Measurements from ENCODE around the gene MAP3K20.
"Not testable (repeated sequence)": the region's sequence is repeated elsewhere in the genome, so short reads cannot be mapped to it uniquely, and the experiment has no call there.

Gene MAP3K20

GRCh38 chr2:173037245-173038120, 38.2 kb upstream of the MAP3K20 start:
- H3K9ac ChIP-seq (ENCODE audit: low read depth, low read length) = no peak overlapping the region
- no peak for ATAC-seq (ENCODE audit: insufficient read depth, low read depth)
- H3K4me3 ChIP-seq (ENCODE audit: low read depth in 1 of 2, low read length in 2 of 2) = no peak overlapping the region
- no peak for DNase-seq
- no peaks in the 10 kb centered on the region for H3K27me3 ChIP-seq (ENCODE audit: insufficient read depth, low read length, poor library complexity)
- H3K27ac ChIP-seq (ENCODE audit: low read length) = no peak overlapping the region
- no peak overlapping the region for H2AFZ ChIP-seq (ENCODE audit: low read depth, low read length)
- no peaks in the 10 kb centered on the region for H3K79me2 ChIP-seq (ENCODE audit: insufficient read depth, low read length)
- no peaks in the 10 kb centered on the region for H3K36me3 ChIP-seq (ENCODE audit: insufficient read depth, low read length)
- H3K4me2 ChIP-seq (ENCODE audit: insufficient read depth, low read length) = no peak overlapping the region
- no peaks in the 10 kb centered on the region for H3K9me3 ChIP-seq (ENCODE audit: insufficient read depth, low read length, severe bottlenecking)
- no peaks in the 10 kb centered on the region for H3K4me1 ChIP-seq (ENCODE audit: insufficient read depth, low read length)
- no peak for TF ChIP-seq CTCF (IDR thresholded peaks at IDR 0.05; ENCODE audit: borderline replicate concordance, extremely low read depth, low read length, poor library complexity, severe bottlenecking)
- TF ChIP-seq EZH2 (IDR thresholded peaks at IDR 0.05; ENCODE audit: borderline replicate concordance, low read depth, low read length, severe bottlenecking) = no peak
- H4K20me1 ChIP-seq (ENCODE audit: insufficient read depth, low read length) = no peaks in the 10 kb centered on the region

GRCh38 chr2:173038257-173038656, 37.4 kb upstream of the MAP3K20 start:
- H3K27ac ChIP-seq (ENCODE audit: low read length); H3K79me2 ChIP-seq (ENCODE audit: insufficient read depth, low read length); ATAC-seq (ENCODE audit: insufficient read depth, low read depth); H4K20me1 ChIP-seq (ENCODE audit: insufficient read depth, low read length); DNase-seq; H2AFZ ChIP-seq (ENCODE audit: low read depth, low read length); H3K9me3 ChIP-seq (ENCODE audit: insufficient read depth, low read length, severe bottlenecking); H3K4me1 ChIP-seq (ENCODE audit: insufficient read depth, low read length); H3K27me3 ChIP-seq (ENCODE audit: insufficient read depth, low read length, poor library complexity); H3K4me3 ChIP-seq (ENCODE audit: low read depth in 1 of 2, low read length in 2 of 2); H3K9ac ChIP-seq (ENCODE audit: low read depth, low read length); H3K4me2 ChIP-seq (ENCODE audit: insufficient read depth, low read length); H3K36me3 ChIP-seq (ENCODE audit: insufficient read depth, low read length): not testable (repeated sequence)

- ATAC-seq (ENCODE audit: insufficient read depth, low read depth) (no peak), DNase-seq (no peak)
- TF ChIP-seq CTCF (IDR thresholded peaks at IDR 0.05; ENCODE audit: borderline replicate concordance, extremely low read depth, low read length, poor library complexity, severe bottlenecking) (no peak), EZH2 (IDR thresholded peaks at IDR 0.05; ENCODE audit: borderline replicate concordance, low read depth, low read length, severe bottlenecking) (no peak)
- no peaks in the 10 kb centered on the region for H3K4me1 ChIP-seq (ENCODE audit: insufficient read depth, low read length)
- H3K79me2 ChIP-seq (ENCODE audit: insufficient read depth, low read length) = no peaks in the 10 kb centered on the region
- no peak overlapping the region for H3K27ac ChIP-seq (ENCODE audit: low read length)
- no peaks in the 10 kb centered on the region for H4K20me1 ChIP-seq (ENCODE audit: insufficient read depth, low read length)
- no peaks in the 10 kb centered on the region for H3K36me3 ChIP-seq (ENCODE audit: insufficient read depth, low read length)
- H3K9me3 ChIP-seq (ENCODE audit: insufficient read depth, low read length, severe bottlenecking) = no peaks in the 10 kb centered on the region
- H3K27me3 ChIP-seq (ENCODE audit: insufficient read depth, low read length, poor library complexity) = no peaks in the 10 kb centered on the region
- H3K4me3 ChIP-seq (ENCODE audit: low read depth in 1 of 2, low read length in 2 of 2) = no peak overlapping the region
- H3K4me2 ChIP-seq (ENCODE audit: insufficient read depth, low read length) = no peak overlapping the region
- H2AFZ ChIP-seq (ENCODE audit: low read depth, low read length) = no peak overlapping the region
- H3K9ac ChIP-seq (ENCODE audit: low read depth, low read length) = no peak overlapping the region
Observed at GRCh38 chr2:173040729-173041128, 34.9 kb upstream of the MAP3K20 start.

GRCh38 chr2:173043476-173043875, 32.2 kb upstream of the MAP3K20 start:
- H3K27ac ChIP-seq (ENCODE audit: low read length) = no peak overlapping the region
- H3K9me3 ChIP-seq (ENCODE audit: insufficient read depth, low read length, severe bottlenecking) = no peaks in the 10 kb centered on the region
- H2AFZ ChIP-seq (ENCODE audit: low read depth, low read length) = no peak overlapping the region
- no peak overlapping the region for H3K4me3 ChIP-seq (ENCODE audit: low read depth in 1 of 2, low read length in 2 of 2)
- H3K36me3 ChIP-seq (ENCODE audit: insufficient read depth, low read length) = no peaks in the 10 kb centered on the region
- DNase-seq (no peak), ATAC-seq (ENCODE audit: insufficient read depth, low read depth) (no peak)
- no peaks in the 10 kb centered on the region for H3K27me3 ChIP-seq (ENCODE audit: insufficient read depth, low read length, poor library complexity)
- no peaks in the 10 kb centered on the region for H4K20me1 ChIP-seq (ENCODE audit: insufficient read depth, low read length)
- H3K4me1 ChIP-seq (ENCODE audit: insufficient read depth, low read length) = no peaks in the 10 kb centered on the region
- no peaks in the 10 kb centered on the region for H3K79me2 ChIP-seq (ENCODE audit: insufficient read depth, low read length)
- no peak overlapping the region for H3K9ac ChIP-seq (ENCODE audit: low read depth, low read length)
- H3K4me2 ChIP-seq (ENCODE audit: insufficient read depth, low read length) = no peak overlapping the region
- TF ChIP-seq CTCF (IDR thresholded peaks at IDR 0.05; ENCODE audit: borderline replicate concordance, extremely low read depth, low read length, poor library complexity, severe bottlenecking) (no peak), EZH2 (IDR thresholded peaks at IDR 0.05; ENCODE audit: borderline replicate concordance, low read depth, low read length, severe bottlenecking) (no peak)

Measured in DND-41 (cell line).